NCI-H1092 (cell line): ENCODE data around the gene BACH2.
"Not testable (repeated sequence)": the region's sequence is repeated elsewhere in the genome, so short reads cannot be mapped to it uniquely, and the experiment has no call there.

Experiments
- DNase-seq: peaks from one replicate; lab custom pipeline; 2025; lab: John Stamatoyannopoulos, UW

Gene BACH2

DNA sequence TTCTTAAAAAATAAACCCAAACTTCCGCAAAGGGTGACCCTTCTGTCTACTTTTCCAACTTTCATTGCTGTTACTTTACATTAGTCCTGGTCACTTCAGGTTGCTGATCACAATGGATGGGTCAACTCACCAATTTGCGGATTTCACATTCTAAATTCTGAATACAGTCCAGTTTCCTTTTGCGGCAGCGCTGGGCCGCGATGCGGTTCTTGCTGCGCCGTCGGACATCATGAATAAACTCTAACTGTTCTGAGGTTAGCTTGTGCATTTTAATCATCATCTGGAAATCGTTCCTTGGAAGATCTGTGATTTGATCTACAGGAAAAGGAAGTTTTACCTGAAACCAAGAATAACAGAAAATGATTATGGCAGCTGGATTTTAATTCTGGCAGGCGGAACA is 358.6 kb downstream of the BACH2 start:
- no peak for DNase-seq

DNA sequence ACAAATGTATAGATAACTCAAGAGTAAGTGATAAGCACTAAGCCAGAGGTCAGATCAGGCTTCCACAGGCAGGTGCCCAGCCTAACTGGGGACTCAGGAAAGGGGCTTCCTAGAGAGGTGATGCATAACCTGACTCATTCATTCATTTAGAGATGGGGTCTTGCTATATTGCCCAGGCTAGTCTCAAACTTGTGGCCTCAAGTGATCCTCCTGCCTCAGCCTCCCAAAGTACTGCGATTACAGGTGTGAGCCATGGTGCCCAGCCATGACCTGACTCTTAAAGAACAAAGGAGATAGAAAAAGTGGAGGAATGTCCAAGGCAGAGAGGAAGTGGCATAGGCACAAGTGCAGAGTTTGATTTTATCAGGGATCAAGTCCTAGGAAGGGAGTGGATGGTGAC is 360.5 kb downstream of the BACH2 start:
- no peak for DNase-seq

DNA sequence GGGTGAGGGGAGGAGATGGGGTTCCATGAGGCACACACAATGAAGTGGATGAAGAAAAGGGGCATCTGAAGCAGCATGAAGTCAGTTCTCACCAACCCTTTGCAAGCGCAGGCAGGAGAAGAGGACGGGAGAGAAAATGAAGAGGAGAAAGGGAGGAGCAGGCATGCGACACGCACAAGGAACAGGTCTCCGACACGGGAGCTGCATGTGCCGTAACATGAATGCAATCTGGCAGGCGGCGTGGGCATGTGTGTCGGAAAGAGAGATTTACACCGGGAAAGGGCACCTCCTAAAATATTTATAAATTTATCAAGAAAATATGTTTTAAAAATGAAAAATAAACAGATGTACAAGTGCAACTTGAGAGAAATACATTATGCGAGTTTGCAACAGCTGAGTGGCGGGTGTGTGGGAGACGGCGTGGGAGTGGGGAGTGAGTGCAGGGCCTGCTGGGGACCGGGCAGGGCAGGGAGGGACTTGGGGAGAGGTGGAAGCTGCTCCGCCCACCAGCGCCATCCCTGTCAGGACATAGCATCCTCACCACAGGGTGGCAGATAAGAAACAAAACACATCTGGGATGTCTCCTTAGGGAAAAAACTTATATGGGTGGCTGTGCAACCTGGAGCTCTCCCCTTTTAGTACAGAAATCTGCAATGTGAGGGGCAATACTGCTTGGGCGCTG is 361.8 kb downstream of the BACH2 start:
- no peak for DNase-seq

DNA sequence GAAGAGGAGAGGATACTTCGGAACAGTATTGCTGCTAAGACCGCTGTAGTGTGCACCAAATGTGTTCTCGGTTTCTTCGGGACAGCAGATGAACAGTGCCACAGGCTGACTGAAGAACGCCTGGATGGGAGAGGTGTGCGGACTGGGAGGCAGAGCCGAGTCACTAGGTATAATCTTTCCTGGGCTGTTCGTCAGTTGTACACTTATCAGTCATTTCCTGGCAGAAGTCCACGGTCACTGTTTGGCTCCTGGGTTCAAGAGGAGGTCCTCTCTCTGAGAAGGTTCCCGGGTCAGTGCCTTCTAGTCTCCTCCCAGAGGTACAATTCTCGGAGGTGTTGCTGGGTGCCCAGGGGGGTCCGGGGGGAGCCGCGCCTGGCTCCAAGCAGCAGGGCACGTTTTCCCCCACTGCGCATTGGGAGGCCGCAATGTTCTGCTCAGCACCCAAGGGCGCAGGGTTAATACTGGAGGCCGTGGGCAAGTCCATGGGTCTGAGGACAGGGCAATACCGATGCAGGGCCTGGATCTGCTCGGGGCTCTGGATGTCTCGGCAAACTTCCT is 364.3 kb downstream of the BACH2 start:
- DNase-seq: no peak

DNA sequence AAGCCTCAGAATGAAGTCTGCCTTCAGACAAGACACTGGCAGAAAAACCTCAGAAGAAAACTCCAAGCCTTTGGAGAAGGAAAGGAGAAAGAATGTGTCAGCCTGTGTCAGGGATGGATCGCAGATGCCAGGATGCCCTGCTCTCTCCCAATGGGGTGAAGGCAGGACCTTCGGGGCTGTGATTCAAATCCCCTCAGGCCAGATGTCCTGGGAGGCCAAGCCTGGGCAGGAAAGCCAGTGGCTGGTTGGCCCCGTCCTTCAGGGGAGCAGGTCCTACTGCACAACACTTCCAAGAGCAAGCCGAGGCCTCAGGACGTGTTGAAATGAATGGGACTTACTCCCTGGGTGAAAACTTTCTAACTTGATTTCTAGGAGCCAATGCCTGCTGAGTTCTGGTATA is 365.9 kb downstream of the BACH2 start:
- DNase-seq: no peak

DNA sequence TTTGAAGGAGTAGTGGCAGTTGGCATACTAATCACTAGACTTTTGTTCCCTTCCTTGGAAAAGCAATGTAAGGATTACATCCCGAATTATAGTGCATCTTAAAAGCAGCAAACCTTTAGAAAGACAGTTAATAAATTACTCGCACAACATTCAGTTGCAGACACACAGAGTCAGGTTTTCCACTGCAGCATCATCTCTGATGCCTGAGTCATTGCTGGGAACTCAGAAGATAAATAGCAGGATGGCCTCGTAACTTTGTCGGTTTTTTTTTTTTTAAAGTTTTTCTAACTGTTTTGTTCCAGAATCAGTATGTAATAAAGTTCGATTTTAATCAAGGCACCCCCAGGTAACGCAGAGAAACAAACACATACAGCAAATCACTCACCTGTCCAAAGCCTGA is 368.0 kb downstream of the BACH2 start:
- no peak for DNase-seq

DNA sequence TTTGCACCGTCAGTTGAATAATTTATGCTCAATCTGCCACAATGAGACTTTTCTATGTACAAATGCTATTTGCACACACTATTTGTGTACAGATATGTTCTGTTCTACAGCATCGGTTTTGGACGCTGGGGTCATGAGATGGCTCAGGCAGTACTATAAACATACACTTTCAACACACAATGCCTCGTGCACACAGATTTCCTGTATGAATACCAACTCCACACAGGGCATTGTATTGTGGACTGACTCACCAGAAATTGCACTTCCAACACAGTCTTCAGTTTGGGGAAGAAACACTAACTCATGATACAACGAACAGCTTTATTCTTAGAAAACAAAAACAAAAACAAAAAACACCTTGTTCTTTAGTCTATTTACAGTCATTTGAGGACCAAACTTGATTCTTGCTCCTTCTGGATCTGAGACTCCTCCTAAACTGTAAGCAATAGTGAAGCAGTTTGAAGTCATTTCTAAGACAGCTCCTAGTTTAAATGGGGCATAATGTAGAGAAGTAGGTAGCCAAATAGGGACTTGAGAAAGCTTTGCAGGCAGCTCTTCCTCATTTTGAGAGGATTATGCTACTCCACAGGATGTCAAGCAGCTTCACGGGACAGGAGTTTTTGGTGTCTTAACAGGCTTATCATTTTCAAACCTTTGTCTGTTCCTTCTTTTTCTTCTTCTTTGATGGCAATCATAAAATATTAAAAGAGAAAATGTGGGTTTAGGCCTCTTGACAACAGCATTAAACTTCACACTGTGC is 368.7 kb downstream of the BACH2 start:
- DNase-seq: no peak

DNA sequence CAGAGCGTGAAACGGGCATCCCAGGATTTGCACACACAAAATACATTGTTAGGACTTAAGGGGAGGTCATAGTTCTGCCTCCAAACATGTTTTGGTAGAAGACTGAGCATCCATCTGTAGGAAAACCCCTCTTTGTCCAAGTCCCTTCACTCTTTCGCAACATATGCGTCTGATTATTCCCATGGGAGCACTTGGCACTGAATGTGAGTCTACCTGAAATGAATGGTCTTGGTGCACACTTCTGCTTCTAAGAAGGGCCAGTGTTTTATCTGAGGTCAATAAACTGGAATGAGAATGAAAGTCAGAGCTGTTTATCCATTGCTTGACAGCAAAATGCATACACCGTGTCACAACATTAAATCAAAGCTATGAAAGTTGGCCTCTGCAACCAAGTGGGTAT is 369.4 kb downstream of the BACH2 start:
- no peak for DNase-seq

DNA sequence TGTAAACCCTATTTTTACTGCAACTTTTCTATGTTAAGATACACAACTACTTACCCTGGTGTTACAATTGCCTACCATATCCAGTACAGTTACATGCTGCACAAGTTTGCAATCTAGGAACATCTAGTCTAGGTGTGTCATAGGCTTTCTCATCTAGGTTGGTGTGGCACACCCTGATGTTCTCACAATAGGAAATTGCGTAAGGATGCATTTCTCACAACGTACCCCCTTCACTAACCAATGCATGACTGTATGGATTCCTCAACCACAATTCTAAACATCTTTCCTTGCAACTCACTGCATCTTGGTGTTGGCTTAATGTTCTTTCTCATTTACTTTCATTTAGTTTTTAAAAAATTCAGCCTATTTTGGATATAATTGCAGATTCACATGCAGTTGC is 370.8 kb downstream of the BACH2 start:
- DNase-seq: no peak

DNA sequence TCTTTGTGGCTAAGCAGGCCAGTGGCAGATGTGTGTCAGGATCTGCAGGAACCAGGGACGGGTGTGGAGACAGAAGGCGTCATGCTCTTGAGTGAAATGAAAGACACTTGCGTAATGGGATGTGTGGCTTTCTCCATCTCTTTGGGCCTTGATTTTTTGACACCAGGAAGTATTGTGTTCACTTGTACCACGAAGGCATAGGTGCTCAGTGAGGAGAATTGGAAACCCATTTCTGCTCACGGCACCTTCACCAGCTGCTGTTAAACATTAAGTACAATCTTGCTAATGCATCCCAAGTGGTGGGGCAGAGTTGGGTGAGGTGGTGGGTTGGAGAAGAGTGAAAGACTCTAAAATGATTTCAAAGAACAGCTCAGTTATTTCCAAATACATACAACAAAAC is 372.4 kb downstream of the BACH2 start:
- DNase-seq: no peak

DNA sequence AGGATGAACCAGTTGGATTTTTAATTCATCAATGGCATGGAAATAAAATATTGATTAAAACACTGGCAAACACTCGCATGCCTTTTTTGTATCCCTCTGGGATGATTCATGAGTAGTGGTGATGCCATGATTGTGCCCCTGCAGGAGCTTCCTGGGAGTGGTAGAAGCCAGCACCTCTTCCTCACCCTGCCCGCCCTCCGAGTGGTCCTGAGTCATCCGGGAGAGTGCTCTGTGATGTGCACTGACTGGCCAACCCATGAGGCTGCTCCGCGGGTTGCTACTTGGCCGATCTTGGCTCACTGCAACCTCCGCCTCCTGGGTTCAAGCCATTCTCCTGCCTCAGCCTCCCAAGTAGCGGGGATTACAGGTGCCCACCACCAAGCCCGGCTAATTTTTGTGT is 375.0 kb downstream of the BACH2 start:
- no peak for DNase-seq

DNA sequence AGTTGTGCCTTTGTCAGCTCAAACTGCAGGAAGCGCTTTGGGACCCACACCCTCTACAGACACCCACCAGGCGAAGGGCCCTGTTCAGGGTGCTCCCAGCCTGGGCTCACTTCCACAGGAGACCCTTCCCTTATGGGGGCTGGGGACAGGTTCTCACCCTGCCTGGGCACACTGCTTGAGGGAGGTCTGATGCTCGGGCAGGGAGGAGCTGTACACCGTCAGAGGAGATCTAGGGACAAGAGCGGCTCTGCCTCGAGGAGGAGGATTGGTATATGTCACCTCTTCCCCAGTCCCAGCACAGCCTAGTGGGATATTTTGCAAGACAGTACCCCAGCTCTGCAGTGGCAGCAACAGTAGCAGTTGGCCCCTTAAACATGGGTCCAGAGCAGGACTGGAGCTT is 375.4 kb downstream of the BACH2 start:
- no peak for DNase-seq

DNA sequence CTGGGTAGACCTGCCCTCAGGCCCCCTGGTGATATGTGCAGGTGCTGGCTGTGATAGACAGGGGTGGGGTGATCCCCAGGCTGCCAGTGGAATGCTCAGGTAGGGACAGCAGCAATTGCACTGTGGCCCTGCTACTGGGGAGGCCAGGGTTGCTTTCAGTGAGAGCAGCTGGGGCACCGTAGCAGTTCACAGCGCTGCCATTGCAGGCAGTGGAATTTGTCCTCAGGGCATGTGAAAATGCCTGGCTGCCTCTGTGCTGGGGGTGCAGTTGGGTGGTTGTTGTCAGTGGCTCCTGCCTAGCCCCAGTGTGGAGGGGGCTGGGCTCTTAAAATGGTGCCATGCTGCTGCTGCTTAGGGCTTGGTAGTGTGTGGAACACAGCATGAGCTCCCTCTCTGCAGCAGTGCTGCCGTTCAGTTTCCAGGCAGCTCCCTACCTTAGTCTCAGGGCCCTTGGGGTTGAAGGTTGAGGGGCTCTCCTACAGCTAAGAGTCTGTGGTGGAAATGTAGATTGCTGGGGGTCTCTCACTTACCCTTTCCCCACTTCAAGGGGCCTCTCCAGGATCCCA is 378.8 kb downstream of the BACH2 start:
- DNase-seq: no peak

DNA sequence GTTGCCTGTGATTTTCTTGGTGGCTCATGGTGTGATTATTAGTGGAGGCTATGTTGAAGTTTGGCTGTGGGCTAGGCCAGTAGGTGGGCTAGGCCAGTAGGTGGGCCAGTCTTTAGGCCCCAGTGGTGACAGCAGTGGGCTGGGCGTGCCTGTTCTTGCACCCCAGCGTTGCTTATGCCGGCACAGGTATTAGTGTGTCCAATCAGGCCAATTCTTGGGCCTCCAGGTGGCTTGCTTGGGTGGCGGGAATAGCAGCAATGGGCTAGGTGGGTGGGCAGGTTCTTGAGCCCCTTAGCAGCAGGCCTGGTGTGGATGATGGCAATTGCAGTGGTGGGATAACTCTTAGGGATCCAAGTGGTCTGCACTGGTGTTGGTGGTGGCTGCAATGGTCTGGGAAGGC is 379.4 kb downstream of the BACH2 start:
- no peak for DNase-seq

DNA sequence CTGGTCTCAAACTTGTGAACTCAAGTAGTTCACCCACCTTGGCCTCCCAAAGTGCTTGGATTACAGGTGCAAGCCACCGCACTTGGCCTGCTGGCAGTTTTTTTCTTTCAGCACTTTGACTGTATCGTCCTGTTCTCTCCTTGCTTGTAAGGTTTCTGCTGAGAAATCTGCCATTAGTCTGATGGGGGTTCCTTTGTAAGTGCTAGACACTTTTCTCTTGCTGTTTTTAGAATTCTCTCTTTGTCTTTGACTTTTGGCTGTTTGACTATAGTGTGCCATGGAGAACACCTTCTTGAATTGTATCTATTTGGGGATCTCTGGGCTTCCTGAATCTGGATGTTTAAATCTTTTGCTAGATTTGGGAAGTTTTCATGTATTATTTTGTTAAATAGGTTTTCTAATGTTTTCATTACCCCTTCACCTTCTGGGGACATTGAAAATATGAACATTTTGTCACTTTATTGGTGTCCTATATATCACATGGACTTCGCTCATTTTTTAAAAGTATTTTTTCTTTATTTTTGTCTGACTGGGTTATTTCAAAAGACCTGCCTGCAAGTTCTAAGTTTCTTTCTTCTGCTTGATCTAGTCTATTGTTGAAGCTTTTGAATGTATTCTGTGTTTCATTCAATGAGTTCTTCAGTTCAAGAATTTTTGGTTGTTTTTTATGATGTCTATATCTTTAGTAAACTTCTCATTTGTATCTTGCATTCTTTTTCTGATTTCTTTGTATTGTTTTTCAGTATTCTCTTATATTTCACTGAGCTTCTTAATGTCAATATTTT is 380.3 kb downstream of the BACH2 start:
- no peak for DNase-seq

DNA sequence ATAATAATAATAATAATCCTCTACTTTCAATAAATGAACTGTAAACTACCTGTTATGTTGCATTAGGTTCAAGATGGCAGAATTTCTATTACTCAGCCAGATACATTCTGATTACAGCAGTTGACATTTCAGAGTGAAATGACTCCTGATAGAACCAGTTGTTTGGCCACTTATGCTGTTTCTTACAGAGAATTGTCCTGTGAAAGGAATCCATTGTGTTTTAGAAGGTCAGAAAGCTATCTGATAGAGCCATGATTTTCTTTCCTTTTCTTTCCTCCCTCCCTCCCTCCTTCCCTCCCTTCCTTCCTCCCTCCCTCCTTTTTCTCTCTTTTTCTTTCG is 385.8 kb downstream of the BACH2 start:
- no peak for DNase-seq

DNA sequence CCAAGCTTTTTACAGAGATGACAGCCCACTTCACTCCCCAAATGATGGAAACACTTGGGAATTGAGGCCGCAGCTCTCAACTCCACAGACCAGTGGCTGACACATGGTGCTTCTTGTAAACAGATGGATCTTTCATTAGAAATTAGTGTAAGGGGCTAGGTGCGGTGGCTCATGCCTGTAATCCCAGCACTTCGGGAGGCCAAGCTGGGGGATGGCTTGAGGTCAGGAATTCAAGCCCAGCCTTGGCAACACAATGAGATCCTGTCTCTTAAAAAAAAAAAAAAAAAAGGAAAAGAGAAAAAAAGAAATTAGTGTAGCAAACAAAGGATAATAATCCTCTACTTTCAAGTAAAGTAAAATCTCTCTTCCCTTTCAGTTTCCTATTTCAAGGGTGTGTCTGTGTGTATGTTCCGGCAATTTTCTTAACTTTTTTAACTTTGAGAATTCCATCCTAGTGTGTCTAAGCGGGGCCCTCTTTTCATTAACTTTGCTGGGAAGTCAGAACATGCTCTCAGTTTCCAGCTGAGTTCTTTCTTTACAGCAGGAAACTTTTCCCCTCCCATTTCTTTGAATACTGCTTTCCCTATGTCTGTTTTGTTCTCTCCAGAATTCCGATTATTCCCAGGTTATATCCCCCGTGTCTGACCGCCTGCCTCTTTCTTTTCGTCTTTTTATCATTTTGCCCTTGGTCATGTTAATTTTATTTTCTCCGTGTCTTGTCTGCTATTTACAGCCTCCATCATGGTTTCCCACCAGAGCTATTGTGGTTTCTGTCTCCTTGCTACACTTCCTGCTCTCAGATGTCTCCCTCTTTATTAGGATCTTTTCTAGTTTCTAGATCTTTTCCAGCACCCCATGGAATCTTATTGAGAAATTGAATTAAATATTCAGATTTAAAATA is 386.4 kb downstream of the BACH2 start:
- not testable (repeated sequence) for DNase-seq

DNA sequence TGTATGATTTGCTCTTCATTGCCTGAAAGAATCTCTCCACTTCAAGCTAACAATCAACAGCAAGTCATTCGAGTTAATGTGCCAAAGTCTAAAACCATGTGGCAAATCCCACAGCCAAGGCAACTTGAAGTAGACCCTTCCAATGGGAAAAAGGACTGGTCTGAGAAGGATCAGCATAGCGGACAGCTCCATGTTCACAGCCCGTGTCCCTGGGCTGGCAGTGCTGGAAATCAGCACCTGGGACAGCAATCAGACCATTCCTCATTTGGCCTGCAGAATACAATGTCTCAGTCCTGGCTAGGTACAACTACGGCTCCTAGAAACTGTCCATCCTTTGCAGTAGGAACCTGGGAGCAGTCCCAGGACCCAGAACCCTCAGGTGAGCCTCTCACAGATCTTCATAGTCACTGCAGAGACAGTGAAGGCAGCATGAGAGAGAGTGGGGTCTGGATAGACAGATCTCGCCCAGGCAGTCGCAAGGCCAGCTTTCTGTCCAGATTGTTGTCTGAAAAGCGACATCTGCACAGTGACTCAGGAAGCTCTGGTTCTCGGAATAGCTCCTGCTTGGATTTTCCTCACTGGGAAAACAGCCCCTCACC is 401.3 kb downstream of the BACH2 start:
- no peak for DNase-seq

DNA sequence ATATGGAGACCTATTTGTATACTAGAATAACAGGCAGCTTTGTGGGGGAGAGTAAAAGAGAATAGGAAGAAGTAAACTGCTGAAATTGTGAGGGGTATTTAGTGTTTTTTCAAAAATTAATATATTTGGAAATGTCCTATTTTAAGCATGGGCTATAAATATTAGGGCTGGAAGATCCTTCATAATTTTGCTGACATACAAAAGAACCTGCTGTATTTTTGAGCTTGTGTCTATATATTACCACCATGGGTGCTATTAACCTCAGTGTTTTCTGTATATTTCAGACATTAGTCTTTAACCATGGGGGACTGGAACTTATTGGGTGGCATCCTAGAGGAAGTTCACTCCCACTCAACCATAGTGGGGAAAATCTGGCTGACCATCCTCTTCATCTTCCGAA is 402.5 kb downstream of the BACH2 start, which contains the start of gene GJA10:
GJA10 (plus strand) TSS at position 301 of the 400 bp plus-strand sequence; CDS start at position 301, 0 bp downstream.
- no peak for DNase-seq

DNA sequence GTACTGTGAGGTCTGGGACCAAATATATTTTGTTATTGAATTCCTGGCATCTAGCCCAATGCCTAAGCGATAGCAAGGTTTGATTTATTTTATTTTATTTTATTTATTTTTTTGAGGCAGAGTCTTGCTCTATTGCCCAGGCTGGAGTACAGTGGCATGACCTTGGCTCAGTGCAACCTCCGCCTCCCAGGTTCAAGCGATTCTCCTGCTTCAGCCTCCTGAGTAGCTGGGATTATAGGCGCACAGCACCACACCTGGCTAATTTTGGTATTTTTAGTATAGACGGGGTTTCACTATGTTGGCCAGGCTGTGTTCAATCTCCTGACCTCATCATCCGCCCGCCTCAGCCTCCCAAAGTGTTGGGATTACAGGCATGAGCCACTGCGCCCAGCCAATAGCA is 404.1 kb downstream of the BACH2 start:
- DNase-seq: not testable (repeated sequence)
